GM21360 (cell line): Measurements from ENCODE around the gene CACNA1I.

ENCODE experiments used
- ATAC-seq: cut with Tn5 transposase; IDR thresholded peaks from one replicate; pipeline ENCODE4 v1.9.1; 2021; ENCODE audit warnings: mild to moderate bottlenecking, moderate library complexity; ENCODE audit not compliant: unreplicated experiment

The CACNA1I gene

GRCh38 chr22:39714321-39714720 lies 143.8 kb downstream of the CACNA1I start:
- ATAC-seq = no peak

GRCh38 chr22:39715778-39716495 lies 145.4 kb downstream of the CACNA1I start:
- no peak for ATAC-seq

GRCh38 chr22:39716534-39716933 lies 146.0 kb downstream of the CACNA1I start:
- no peak for ATAC-seq

- ATAC-seq = no peak
Observed at GRCh38 chr22:39717099-39717498, 146.5 kb downstream of the CACNA1I start.

- ATAC-seq = no peak
Observed at GRCh38 chr22:39718206-39718605, 147.7 kb downstream of the CACNA1I start.

GRCh38 chr22:39718921-39719475 lies 148.4 kb downstream of the CACNA1I start:
- no peak for ATAC-seq

- no peak for ATAC-seq
Observed at GRCh38 chr22:39719559-39720450, 149.3 kb downstream of the CACNA1I start.

- ATAC-seq = no peak
Observed at GRCh38 chr22:39721206-39722031, 150.9 kb downstream of the CACNA1I start.

GRCh38 chr22:39722032-39722325 lies 151.4 kb downstream of the CACNA1I start:
- ATAC-seq = no peak

- no peak for ATAC-seq
Observed at GRCh38 chr22:39722501-39722900, 151.9 kb downstream of the CACNA1I start.

GRCh38 chr22:39723463-39723862 lies 152.9 kb downstream of the CACNA1I start:
- ATAC-seq = no peak

GRCh38 chr22:39723899-39724351 lies 153.4 kb downstream of the CACNA1I start:
- ATAC-seq = no peak

- ATAC-seq = no peak
Observed at GRCh38 chr22:39724390-39724789, 153.8 kb downstream of the CACNA1I start.

GRCh38 chr22:39724857-39725256 lies 154.3 kb downstream of the CACNA1I start:
- no peak for ATAC-seq

GRCh38 chr22:39725351-39726035 lies 154.9 kb downstream of the CACNA1I start:
- no peak for ATAC-seq

GRCh38 chr22:39727541-39727940 lies 157.0 kb downstream of the CACNA1I start:
- ATAC-seq = no peak

GRCh38 chr22:39728236-39728860 lies 157.8 kb downstream of the CACNA1I start:
- no peak for ATAC-seq

GRCh38 chr22:39729141-39729934 lies 158.8 kb downstream of the CACNA1I start:
- no peak for ATAC-seq

GRCh38 chr22:39731481-39731880 lies 160.9 kb downstream of the CACNA1I start:
- ATAC-seq = no peak
